Mesothelial cell of epicardium (in vitro differentiated cells): Measurements from ENCODE around the gene SLC25A11. TPM values are rescaled to one million over a fixed set of nuclear protein-coding genes. Genes with fewer than 3 reads are reported as not detected.

Experiments used
- DNase-seq, 2 experiments: peaks; one replicate each; pipeline ENCODE4 v3.0.0; 2021; ENCODE audit warnings: low spot score in 2 of 2; ENCODE audit not compliant: unreplicated experiment in 2 of 2
- H3K27ac Mint-ChIP-seq: 2 replicates; pipeline ENCODE4 v1.8.0; 2021; ENCODE audit warnings: mixed read lengths
- H3K27me3 Mint-ChIP-seq: 2 replicates; pipeline ENCODE4 v1.8.0; 2021; ENCODE audit warnings: low read depth, mixed read lengths
- H3K36me3 Mint-ChIP-seq: 2 replicates; pipeline ENCODE4 v1.8.0; 2021; ENCODE audit warnings: mixed read lengths
- H3K4me1 Mint-ChIP-seq: 2 replicates; pipeline ENCODE4 v1.8.0; 2021; ENCODE audit warnings: mixed read lengths
- H3K4me3 Mint-ChIP-seq: 2 replicates; pipeline ENCODE4 v1.8.0; 2021; ENCODE audit warnings: mild to moderate bottlenecking, moderate library complexity, mixed read lengths
- H3K9me3 Mint-ChIP-seq: 2 replicates; pipeline ENCODE4 v1.8.0; 2021; ENCODE audit warnings: mixed read lengths
- CTCF ChIP-seq: fragments of 200-600 bp; sonication (generic); IDR thresholded peaks from one replicate; pipeline ENCODE4 v1.5.0; 2021; ENCODE audit warnings: antibody characterized with exemption; ENCODE audit not compliant: unreplicated experiment
- total RNA-seq: library from RNA; stranded (reverse); gene quantifications from 3 replicates; pipeline ENCODE4 v1.2.1, GENCODE V29; 2021

The SLC25A11 gene
- total RNA-seq, 1 donor from 2014 or later = 53.9 TPM

GRCh38 chr17:4898351-4898750 lies 41.5 kb downstream of the SLC25A11 start:
- Mint-ChIP-seq H3K4me3 (peak overlapping the region; percentile 59), H3K36me3 (peaks cover 10% of the 10 kb centered on the region), H3K4me1 (peaks cover 9% of the 10 kb centered on the region), H3K27me3 (no peaks in the 10 kb centered on the region), H3K9me3 (no peaks in the 10 kb centered on the region), H3K27ac (peak overlapping the region; percentile 73)
- no peak for TF ChIP-seq CTCF
- DNase-seq = no peak

GRCh38 chr17:4897785-4898184 lies 42.1 kb downstream of the SLC25A11 start:
- no peak overlapping the region for H3K4me3 Mint-ChIP-seq
- H3K9me3 Mint-ChIP-seq = no peaks in the 10 kb centered on the region
- TF ChIP-seq CTCF = no peak
- DNase-seq = no peak
- H3K36me3 Mint-ChIP-seq = peaks cover 10% of the 10 kb centered on the region
- no peak overlapping the region for H3K27ac Mint-ChIP-seq
- peaks cover 6% of the 10 kb centered on the region for H3K4me1 Mint-ChIP-seq
- no peaks in the 10 kb centered on the region for H3K27me3 Mint-ChIP-seq

GRCh38 chr17:4897198-4897687 lies 42.6 kb downstream of the SLC25A11 start:
- no peaks in the 10 kb centered on the region for H3K27me3 Mint-ChIP-seq

DNA sequence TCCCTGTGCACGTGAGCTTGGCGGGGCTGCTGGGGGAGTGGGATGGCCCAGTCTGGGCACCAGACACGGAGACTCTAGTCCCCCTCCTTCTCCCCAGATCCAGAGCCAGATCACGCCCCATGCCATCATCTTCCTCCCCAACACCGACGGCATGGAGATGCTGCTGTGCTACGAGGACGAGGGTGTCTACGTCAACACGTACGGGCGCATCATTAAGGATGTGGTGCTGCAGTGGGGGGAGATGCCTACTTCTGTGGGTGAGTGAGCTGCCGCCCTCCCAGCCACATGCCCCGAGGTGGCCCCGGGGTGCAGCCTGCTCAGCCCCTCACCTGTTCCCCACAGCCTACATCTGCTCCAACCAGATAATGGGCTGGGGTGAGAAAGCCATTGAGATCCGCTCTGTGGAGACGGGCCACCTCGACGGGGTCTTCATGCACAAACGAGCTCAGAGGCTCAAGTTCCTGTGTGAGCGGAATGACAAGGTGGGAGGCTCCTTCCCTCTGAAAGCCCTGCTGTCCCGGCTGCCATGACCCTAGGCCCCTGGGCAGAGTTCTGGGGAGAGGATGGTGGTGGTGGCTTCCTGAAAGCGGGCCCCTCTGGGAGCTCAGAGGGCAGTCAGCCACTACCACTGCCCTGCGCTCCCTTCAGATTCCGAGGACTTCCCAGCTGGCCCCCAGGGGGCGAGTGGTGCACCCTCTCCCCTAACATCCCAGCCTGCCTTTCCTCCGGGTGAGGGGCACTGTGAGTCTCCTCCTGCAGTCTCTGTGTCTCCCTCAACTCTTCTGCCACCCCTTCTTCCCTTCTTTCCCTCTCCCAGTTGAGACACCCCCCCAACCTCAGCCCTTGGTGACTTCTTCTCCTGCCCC lies 43.3 kb downstream of the SLC25A11 start:
- no peak for TF ChIP-seq CTCF
- no peaks in the 10 kb centered on the region for H3K9me3 Mint-ChIP-seq
- H3K36me3 Mint-ChIP-seq = peaks cover 12% of the 10 kb centered on the region
- no peak for DNase-seq
- H3K27ac Mint-ChIP-seq = no peak overlapping the region
- peaks cover 6% of the 10 kb centered on the region for H3K4me1 Mint-ChIP-seq
- no peak overlapping the region for H3K4me3 Mint-ChIP-seq
- H3K27me3 Mint-ChIP-seq = no peaks in the 10 kb centered on the region

More at GRCh38 chr17:4897198-4897687, 42.6 kb downstream of the SLC25A11 start:
- no peak overlapping the region for H3K27ac Mint-ChIP-seq
- peaks cover 12% of the 10 kb centered on the region for H3K36me3 Mint-ChIP-seq
- no peak overlapping the region for H3K4me3 Mint-ChIP-seq
- no peaks in the 10 kb centered on the region for H3K9me3 Mint-ChIP-seq
- no peak for TF ChIP-seq CTCF
- H3K4me1 Mint-ChIP-seq = peaks cover 6% of the 10 kb centered on the region
- no peak for DNase-seq

- TF ChIP-seq CTCF = no peak
- H3K4me1 Mint-ChIP-seq = peaks cover 6% of the 10 kb centered on the region
- DNase-seq = no peak
- H3K27ac Mint-ChIP-seq = no peak overlapping the region
- H3K27me3 Mint-ChIP-seq = no peaks in the 10 kb centered on the region
- no peaks in the 10 kb centered on the region for H3K9me3 Mint-ChIP-seq
- H3K36me3 Mint-ChIP-seq = peaks cover 12% of the 10 kb centered on the region
- H3K4me3 Mint-ChIP-seq = no peak overlapping the region
Observed at GRCh38 chr17:4895657-4896331, 44.1 kb downstream of the SLC25A11 start.
